HEK293 (cell line): ENCODE measurements around the gene MYO5B.

Experiments used
- CTCF ChIA-PET: fragments of 350-600 bp; formaldehyde crosslinking; extraction: SDS; loops from one replicate; lab custom pipeline; 2021; ENCODE audit warnings: antibody characterized with exemption; lab: Yijun Ruan, JAX
- POLR2A ChIA-PET: fragments of 300-600 bp; formaldehyde crosslinking; extraction: SDS; loops from one replicate; lab custom pipeline; 2020; ENCODE audit warnings: antibody characterized with exemption, inconsistent platforms; lab: Yijun Ruan, JAX
- H3K27ac ChIP-seq: fragments of 200-500 bp; sonication (Bioruptor generic); 2 replicates; pipeline ENCODE4 v1.5.1; 2014; ENCODE audit warnings: low read depth, low read length, control low read depth, inconsistent platforms; ENCODE audit errors: extremely low read depth
- H3K36me3 ChIP-seq, 2 experiments: fragments of 200-500 bp in 1 of 2; sonication (Bioruptor generic) in 1 of 2; 1 replicate in 1 of 2; 2 replicates in 1 of 2; pipeline ENCODE4 v1.5.1; 2014 to 2017; ENCODE audit warnings: inconsistent platforms in 2 of 2, low read length in 2 of 2; ENCODE audit not compliant: control insufficient read depth in 2 of 2, insufficient read depth in 1 of 2
- H3K4me1 ChIP-seq: fragments of 200-500 bp; sonication (Bioruptor generic); 2 replicates; pipeline ENCODE4 v1.5.1; 2014; ENCODE audit warnings: mild to moderate bottlenecking, low read length, inconsistent platforms; ENCODE audit not compliant: control insufficient read depth, insufficient read depth
- H3K4me3 ChIP-seq: 2 replicates; pipeline ENCODE4 v1.5.1; 2011; ENCODE audit warnings: low read depth, mild to moderate bottlenecking, control low read depth, low read length, moderate library complexity
- H3K9me3 ChIP-seq: fragments of 200-500 bp; sonication (Bioruptor generic); 2 replicates; pipeline ENCODE4 v1.5.1; 2014; ENCODE audit warnings: low read depth, low read length, inconsistent platforms; ENCODE audit not compliant: control insufficient read depth, insufficient read depth
- BCL11B ChIP-seq: fragments of 450-650 bp; formaldehyde crosslinking; IDR thresholded peaks from 2 replicates; pipeline ENCODE4 v1.5.1; 2016; ENCODE audit warnings: low read depth, missing biosample characterization, missing genetic modification characterization
- EGR2 ChIP-seq: fragments of 450-650 bp; formaldehyde crosslinking; IDR thresholded peaks from 2 replicates; pipeline ENCODE4 v1.5.1; 2016; ENCODE audit warnings: low read depth, missing biosample characterization, missing genetic modification characterization
- FEZF1 ChIP-seq: fragments of 450-650 bp; formaldehyde crosslinking; IDR thresholded peaks from 2 replicates; pipeline ENCODE4 v1.5.1; 2016; ENCODE audit warnings: missing biosample characterization, missing genetic modification characterization
- GFI1B ChIP-seq: fragments of 450-650 bp; formaldehyde crosslinking; IDR thresholded peaks from 2 replicates; pipeline ENCODE4 v1.5.1; 2016; ENCODE audit warnings: missing biosample characterization, missing genetic modification characterization
- GLIS2 ChIP-seq: fragments of 450-650 bp; formaldehyde crosslinking; IDR thresholded peaks from 2 replicates; pipeline ENCODE4 v1.5.1; 2016; ENCODE audit warnings: missing biosample characterization, missing genetic modification characterization
- RBAK ChIP-seq: fragments of 450-650 bp; formaldehyde crosslinking; IDR thresholded peaks from 2 replicates; pipeline ENCODE4 v1.5.1; 2016; ENCODE audit warnings: missing biosample characterization, missing genetic modification characterization
- ZBTB48 ChIP-seq: fragments of 450-650 bp; formaldehyde crosslinking; IDR thresholded peaks from 2 replicates; pipeline ENCODE4 v1.5.1; 2016; ENCODE audit warnings: missing biosample characterization, missing genetic modification characterization
- ZBTB6 ChIP-seq: fragments of 450-650 bp; formaldehyde crosslinking; IDR thresholded peaks from 2 replicates; pipeline ENCODE4 v1.5.1; 2017; ENCODE audit warnings: missing biosample characterization, missing genetic modification characterization
- ZFHX2 ChIP-seq: fragments of 450-650 bp; formaldehyde crosslinking; conservative IDR thresholded peaks from 2 replicates; pipeline ENCODE4 v1.5.1; 2016; ENCODE audit warnings: missing biosample characterization, missing genetic modification characterization
- ZFP37 ChIP-seq: fragments of 450-650 bp; formaldehyde crosslinking; IDR thresholded peaks from 2 replicates; pipeline ENCODE4 v1.5.1; 2016; ENCODE audit warnings: missing biosample characterization, missing genetic modification characterization
- ZNF138 ChIP-seq: fragments of 450-650 bp; formaldehyde crosslinking; IDR thresholded peaks from 2 replicates; pipeline ENCODE4 v1.5.1; 2016; ENCODE audit warnings: missing biosample characterization, missing genetic modification characterization, borderline replicate concordance
- ZNF202 ChIP-seq: fragments of 450-650 bp; formaldehyde crosslinking; IDR thresholded peaks from 2 replicates; pipeline ENCODE4 v1.5.1; 2016; ENCODE audit warnings: missing biosample characterization, missing genetic modification characterization, borderline replicate concordance
- ZNF248 ChIP-seq: fragments of 450-650 bp; formaldehyde crosslinking; IDR thresholded peaks from 2 replicates; pipeline ENCODE4 v1.5.1; 2017; ENCODE audit warnings: missing biosample characterization, missing genetic modification characterization
- ZNF266 ChIP-seq: fragments of 450-650 bp; formaldehyde crosslinking; IDR thresholded peaks from 2 replicates; pipeline ENCODE4 v1.5.1; 2016; ENCODE audit warnings: missing biosample characterization, missing genetic modification characterization, low read depth
- ZNF433 ChIP-seq: fragments of 450-650 bp; formaldehyde crosslinking; IDR thresholded peaks from 2 replicates; pipeline ENCODE4 v1.5.1; 2016; ENCODE audit warnings: missing biosample characterization, missing genetic modification characterization, low read depth
- ZNF513 ChIP-seq: fragments of 450-650 bp; IDR thresholded peaks from 2 replicates; pipeline ENCODE4 v1.5.1; 2018; ENCODE audit warnings: missing biosample characterization, missing genetic modification characterization
- ZNF514 ChIP-seq: fragments of 450-650 bp; formaldehyde crosslinking; IDR thresholded peaks from 2 replicates; pipeline ENCODE4 v1.5.1; 2016; ENCODE audit warnings: missing biosample characterization, missing genetic modification characterization
- ZSCAN16 ChIP-seq: fragments of 450-650 bp; formaldehyde crosslinking; IDR thresholded peaks from 2 replicates; pipeline ENCODE4 v1.5.1; 2016; ENCODE audit warnings: missing biosample characterization, missing genetic modification characterization
- ZSCAN30 ChIP-seq: fragments of 450-650 bp; IDR thresholded peaks from 2 replicates; pipeline ENCODE4 v1.5.1; 2018; ENCODE audit warnings: missing biosample characterization, mild to moderate bottlenecking, missing genetic modification characterization, moderate library complexity
- TF ChIP-seq, protein P1 (sequence below): fragments of 450-650 bp; formaldehyde crosslinking; IDR thresholded peaks from 2 replicates; pipeline ENCODE4 v1.5.1; 2017; ENCODE audit warnings: missing biosample characterization, missing genetic modification characterization

MYO5B gene

GRCh38 chr18:49931179-49931578 lies 263.8 kb downstream of the MYO5B start:
- Histone ChIP-seq H3K9me3 (no peaks in the 10 kb centered on the region), H3K4me3 (no peak overlapping the region), H3K27ac (no peak overlapping the region), H3K36me3 (peaks cover 0 to 6% of the 10 kb centered on the region in 2 experiments; a peak in 1 of 3 replicates), H3K4me1 (no peaks in the 10 kb centered on the region)
- ChIA-PET POLR2A (no interaction called here), CTCF (interaction anchor here (0.6 kb wide), 1 partner anchor 273 kb away, joined by 4 read pairs; no protein-coding TSS in a partner anchor)
- TF ChIP-seq ZNF248 (tag by site-specific recombination) (no peak), FEZF1 (tag by site-specific recombination) (no peak), ZSCAN16 (tag by site-specific recombination) (no peak), GFI1B (no peak), ZNF266 (tag by site-specific recombination) (no peak), ZNF202 (tag by site-specific recombination) (no peak), BCL11B (no peak), ZNF514 (tag by site-specific recombination) (no peak), ZNF138 (tag by site-specific recombination) (no peak), ZBTB6 (tag by site-specific recombination) (no peak), EGR2 (tag by site-specific recombination) (peak; percentile 84; the same call in 1 of the 2 replicates), ZFHX2 (tag by site-specific recombination) (peak; percentile 75)

DNA sequence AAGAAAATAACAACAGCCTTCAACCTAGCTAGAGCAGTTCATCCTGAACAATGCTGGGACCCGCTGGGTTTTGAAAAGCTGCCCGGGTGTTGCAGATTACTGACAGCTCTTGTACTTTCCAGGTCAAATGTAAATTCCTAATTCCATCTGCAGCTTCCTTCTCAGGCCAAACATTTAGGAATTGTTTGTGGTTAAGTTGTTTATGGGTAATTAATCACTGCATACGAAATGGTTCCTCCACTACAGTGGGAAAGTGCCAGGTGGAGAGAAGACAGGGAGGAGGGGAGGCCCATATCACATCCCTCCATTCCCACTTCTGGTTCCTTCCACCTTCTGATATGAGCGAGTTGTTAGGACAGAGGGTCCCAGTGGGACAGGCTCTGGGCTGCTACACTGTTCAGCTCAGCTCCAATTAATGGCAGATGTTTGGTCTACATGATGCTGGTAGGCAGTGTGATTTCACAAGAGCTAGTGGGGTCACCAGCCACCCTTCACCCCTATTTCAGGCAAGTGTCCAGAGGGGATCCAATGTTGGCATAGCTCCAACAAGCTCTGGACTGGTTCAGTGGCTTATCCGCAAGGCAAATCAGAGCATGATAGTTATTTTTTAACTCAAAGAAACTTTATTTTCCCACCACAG lies 268.7 kb downstream of the MYO5B start:
- H3K4me1 ChIP-seq = no peaks in the 10 kb centered on the region
- CTCF ChIA-PET = no interaction called here
- no peak for TF ChIP-seq GLIS2 (tag by site-specific recombination)
- TF ChIP-seq RBAK = no peak
- TF ChIP-seq, protein P1, sequence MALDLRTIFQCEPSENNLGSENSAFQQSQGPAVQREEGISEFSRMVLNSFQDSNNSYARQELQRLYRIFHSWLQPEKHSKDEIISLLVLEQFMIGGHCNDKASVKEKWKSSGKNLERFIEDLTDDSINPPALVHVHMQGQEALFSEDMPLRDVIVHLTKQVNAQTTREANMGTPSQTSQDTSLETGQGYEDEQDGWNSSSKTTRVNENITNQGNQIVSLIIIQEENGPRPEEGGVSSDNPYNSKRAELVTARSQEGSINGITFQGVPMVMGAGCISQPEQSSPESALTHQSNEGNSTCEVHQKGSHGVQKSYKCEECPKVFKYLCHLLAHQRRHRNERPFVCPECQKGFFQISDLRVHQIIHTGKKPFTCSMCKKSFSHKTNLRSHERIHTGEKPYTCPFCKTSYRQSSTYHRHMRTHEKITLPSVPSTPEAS (tag by site-specific recombination) = no peak
- POLR2A ChIA-PET = no interaction called here
- H3K36me3 ChIP-seq = no peaks in the 10 kb centered on the region
- no peak overlapping the region for H3K27ac ChIP-seq
- no peaks in the 10 kb centered on the region for H3K9me3 ChIP-seq
- no peak overlapping the region for H3K4me3 ChIP-seq

- H3K9me3 ChIP-seq = no peaks in the 10 kb centered on the region
- no peaks in the 10 kb centered on the region for H3K36me3 ChIP-seq
- no peak overlapping the region for H3K27ac ChIP-seq
- TF ChIP-seq ZNF248 (tag by site-specific recombination) (no peak), ZFP37 (tag by site-specific recombination) (no peak), ZSCAN30 (tag by site-specific recombination) (no peak), ZNF513 (tag by site-specific recombination) (no peak), ZNF433 (tag by site-specific recombination) (no peak), ZBTB48 (tag by site-specific recombination) (no peak)
- peaks cover 2% of the 10 kb centered on the region; the same call in 1 of the 2 replicates for H3K4me1 ChIP-seq
- ChIA-PET POLR2A (no interaction called here), CTCF (no interaction called here)
- no peak overlapping the region for H3K4me3 ChIP-seq
Observed at GRCh38 chr18:49924293-49924983, 270.5 kb downstream of the MYO5B start.
